Femur (tissue), 1 donor: ENCODE results near the gene SMPD3.

Experiments
- DNase-seq: peaks from one replicate; pipeline ENCODE4 v3.0.0-alpha.2; 2017

Gene SMPD3

DNA sequence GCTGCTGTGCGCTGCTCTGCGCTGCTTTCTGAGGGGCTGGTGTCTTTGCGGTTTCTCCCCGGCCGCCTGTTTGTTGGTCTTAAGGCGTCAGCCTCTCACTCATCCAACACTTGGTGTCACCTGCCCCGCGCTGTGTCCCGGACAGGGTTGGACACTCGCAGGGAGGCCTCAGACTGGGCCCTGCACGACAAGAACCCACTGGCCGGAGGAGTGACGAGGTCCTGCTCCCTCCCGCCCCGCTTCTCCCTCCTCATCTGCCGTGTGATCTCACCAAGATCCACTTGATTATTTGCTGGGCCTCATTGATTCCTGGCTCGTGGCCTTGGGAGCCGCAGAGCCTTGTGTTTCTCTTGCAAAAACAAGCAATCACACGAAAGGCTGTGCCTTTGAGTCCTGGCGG is 80.9 kb downstream of the SMPD3 start:
- no peak for DNase-seq

DNA sequence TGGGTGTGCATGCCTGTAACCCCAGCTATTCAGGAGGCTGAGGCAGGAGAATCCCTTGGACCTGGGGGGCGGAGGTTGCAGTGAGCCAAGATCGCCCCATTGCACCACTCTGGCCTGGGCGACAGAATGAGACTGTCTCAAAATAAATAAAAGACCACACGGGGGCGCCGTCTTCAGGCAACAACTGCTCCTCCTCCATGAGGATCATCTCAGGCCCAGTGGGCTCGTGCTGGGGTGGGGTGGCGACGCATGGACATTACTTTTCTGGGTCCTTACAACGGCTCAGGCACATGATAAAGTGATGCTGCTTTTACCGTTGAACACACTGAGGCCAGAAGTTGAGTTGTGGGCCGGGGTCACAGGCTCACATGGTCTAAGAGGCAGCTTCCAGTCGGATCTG is 81.3 kb downstream of the SMPD3 start:
- no peak for DNase-seq

GRCh38 chr16:68366062-68366461 is 82.2 kb downstream of the SMPD3 start:
- DNase-seq, result no peak

DNA sequence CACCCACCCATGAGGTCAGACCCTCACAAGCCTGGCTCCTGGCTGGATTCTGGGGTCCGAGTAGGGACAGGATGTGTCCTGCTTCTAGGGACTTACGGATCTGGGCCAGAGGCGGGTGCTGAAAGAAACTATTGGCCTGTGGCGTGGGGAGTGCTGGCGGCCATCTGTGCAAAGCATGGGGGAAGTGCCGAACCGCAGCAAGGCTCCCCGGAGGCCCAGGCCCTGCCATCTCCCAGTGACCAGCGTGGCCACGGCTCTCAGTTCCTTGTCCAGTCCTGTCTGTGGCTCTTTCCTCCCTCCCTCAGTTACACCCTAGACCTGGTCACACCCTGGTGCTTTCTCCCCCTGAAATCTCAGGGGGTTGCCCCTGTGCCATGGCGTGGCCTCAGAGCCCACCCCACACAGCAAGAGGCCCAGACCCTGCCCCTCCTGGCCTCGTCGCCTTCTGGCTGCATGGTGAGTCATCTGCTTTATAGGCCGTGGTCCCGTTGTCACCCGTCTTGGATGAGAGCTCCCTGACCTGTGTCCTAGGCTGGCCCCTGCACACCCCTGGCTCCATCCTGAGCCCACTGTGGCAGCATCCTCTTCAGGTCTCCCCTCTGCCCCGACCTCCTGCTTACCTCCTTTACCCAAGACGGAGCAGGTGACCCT is 83.0 kb downstream of the SMPD3 start:
- no peak for DNase-seq

GRCh38 chr16:68364561-68364998 is 83.7 kb downstream of the SMPD3 start:
- DNase-seq, result no peak

GRCh38 chr16:68363658-68364521 is 84.4 kb downstream of the SMPD3 start:
- no peak for DNase-seq

DNA sequence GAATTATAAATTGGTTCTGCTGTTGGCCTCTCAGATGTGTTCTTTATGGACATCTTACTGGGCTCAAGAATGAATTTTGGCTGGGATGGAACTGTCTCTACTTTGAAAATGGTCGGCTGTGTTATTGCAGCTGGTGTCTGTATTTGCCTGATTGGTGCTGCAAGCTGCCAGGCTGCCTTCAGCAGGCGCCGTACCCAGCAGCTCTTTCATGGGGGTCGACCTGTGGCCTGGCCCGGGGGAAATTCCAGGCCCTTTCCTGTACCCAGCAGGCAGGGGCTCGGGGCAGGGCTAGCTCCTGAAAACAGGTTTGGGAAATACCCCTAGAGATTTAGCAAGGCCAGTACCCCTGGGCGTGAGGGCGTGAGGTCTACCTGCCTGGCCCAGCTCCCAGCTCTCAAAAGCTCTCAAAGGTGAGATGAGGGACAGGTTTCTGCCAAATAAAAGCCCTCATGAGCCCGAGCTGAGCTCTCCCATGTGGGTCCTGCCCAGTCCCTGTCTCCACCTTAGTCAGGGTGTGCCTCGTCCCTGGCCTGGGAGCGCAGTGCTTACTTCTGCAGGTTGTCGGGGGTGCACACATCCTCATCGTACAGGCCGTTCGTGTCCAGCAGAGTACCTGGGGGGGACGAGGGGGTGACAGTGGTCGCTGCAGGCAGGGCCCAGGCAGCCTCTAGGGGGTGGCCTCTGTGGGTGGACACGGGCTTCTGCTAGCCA is 85.2 kb downstream of the SMPD3 start:
- DNase-seq, result no peak

GRCh38 chr16:68362262-68362913 is 85.9 kb downstream of the SMPD3 start:
- DNase-seq, result no peak

- no peak for DNase-seq
These were observed 86.8 kb downstream of the SMPD3 start for GRCh38 chr16:68361485-68361884.

DNA sequence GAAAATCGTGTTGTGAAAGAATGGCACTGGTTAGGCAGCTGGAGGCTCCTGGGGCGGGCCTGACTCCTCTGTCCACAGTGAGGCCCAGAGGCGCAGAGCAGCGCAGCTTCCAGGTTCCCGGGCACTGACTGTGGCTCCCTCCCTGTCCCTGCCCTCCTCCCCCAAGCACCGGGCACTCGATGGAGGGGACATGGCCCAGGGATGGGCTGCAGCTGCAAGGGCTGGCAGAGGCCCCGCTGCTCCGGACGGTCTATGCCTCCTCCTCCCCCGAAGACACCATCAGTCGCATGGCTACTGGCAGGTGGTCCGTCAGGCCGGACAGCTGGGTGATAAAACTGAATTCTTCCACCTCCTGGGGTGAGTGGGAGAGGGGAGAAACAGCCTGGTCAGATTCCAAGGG is 87.4 kb downstream of the SMPD3 start:
- no peak for DNase-seq

- no peak for DNase-seq
These were observed 87.8 kb downstream of the SMPD3 start for GRCh38 chr16:68360547-68360946.

DNA sequence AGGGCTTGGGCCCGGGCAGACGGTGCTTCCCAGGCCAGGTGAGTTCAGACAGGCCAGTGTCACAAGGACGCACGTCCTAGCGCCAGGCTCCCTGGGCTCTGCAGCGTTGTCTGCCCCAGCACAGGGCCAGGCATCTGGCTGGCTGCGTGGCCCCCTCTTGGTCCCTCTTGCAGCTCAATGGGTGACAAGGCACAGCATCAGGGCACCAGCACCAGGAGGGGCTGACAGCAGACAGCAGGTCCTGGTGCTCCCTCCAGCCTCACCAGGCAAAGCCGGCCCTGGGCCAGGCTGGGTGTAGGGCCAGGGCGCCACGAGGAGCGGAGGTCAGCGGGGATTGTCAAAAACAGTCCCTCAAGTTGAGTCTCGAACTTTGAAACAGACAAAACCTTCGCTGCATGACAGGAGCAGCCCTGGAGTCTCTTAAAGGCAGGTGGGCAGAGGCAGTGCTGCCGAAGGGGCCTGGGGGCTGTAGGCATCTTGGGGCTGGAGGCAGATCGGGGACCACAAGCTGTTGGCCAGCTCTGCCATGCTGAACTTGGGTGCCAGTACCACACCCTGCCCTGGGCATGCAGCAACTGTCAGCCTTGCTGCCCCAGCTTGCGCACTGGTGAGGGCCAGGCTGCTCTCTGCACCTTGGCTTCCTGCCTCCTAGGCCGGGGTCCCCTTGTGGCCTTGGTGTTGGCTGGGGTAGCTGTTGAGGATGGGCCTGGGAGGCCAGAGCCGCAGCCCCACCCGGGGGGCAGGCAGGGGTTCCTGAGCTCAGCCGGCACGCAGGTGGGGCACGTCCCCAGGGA is 88.7 kb downstream of the SMPD3 start:
- no peak for DNase-seq

DNA sequence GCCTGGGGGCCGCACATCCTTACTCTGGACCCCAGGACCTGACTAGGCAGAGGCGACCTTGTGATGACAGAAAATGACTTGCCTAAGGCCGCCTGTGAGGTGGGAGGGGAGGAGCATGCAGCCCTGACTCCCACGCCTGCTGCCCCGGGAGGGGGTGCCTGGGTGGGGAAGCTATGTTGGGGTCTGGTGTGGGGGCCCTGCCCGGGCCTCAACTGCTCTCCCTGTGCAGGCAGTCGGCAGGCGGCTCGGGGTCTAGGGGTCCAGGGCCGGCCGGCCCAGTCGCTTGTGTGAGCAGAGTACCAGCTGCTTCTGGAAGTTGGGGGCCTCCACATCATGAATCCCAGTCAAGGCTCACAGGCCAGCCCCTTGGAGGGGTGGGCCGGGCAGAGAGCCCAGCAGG is 89.4 kb downstream of the SMPD3 start:
- DNase-seq, result no peak

DNA sequence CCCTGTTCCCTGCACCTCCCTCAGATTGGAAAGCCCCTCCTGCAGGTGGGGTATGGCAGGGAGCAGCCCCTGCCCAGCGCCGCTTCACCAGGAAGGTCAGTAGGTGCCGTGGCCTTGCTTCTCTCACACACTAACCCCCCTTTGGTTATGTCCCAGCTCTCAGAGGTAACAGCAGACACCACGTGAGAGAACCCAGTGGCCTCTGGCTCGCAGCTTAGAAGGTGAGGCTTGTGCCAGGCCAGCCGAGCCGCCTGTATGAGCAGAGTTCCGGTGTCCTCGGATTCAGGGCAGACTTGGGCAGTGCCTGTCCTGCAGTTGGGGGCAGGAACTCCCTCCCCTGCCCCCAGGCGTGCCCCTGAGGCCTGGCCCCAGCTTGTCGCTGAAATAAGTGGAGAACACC is 90.4 kb downstream of the SMPD3 start:
- no peak for DNase-seq

- DNase-seq, result no peak
These were observed 90.8 kb downstream of the SMPD3 start for GRCh38 chr16:68357521-68357922.

GRCh38 chr16:68356919-68357286 is 91.4 kb downstream of the SMPD3 start:
- DNase-seq, result no peak

GRCh38 chr16:68356249-68356918 is 91.9 kb downstream of the SMPD3 start:
- DNase-seq, result peak; percentile 72

DNA sequence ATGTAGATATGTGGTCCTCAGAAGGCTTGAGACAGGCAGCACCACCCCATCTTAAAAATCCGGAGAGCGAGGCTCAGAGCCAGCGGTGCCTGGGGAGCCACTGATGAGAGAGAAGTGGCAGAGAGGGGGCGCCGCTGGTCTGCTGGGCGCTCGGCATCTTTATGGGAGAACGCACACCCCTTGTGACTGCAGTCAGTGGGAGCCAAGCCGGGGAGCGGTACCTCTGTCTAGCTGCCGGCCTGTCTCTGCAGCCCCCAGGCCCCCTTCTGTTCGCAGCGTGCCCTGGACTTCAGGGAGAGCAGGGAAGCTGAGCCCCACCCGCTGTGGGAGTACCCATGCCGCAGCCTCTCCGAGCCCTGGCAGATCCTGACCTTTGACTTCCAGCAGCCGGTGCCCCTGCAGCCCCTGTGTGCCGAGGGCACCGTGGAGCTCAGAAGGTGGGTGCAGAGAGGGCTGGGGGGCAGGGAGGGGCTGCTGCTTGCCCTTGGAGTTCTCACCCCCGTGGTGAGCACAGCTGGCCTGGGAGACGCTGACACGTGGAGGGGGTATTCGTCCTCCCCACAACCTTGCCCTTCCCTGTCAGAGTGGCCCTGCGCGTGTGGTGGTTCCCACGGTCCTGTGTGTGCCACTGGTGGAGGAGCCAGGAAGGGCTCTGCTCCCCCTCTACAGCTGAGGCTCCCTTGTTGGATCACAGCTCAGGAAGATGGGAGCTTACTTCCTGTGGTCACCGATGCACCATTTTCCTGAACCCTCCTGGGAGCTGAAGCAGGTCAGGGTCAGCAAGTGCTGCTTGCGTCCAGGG is 92.7 kb downstream of the SMPD3 start:
- no peak for DNase-seq

DNA sequence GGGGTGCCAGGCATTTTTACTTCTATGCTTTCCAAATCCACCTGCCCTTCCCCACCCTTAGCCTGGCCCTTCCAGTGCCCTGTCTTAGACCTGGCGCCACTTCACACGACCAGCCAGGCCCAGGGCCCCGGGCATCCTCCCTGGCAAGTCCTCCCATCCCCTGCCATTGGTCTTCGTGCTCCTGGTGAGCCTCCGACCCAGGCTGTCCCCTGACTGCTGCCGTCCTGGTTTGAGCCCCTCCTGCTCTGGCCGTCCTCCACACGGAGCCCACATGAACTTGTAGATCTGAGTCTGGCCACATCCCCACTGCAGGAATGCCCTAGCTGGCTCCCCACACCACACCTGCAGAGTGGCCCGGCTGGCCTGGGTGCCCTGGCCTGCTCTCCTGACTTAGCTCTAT is 93.5 kb downstream of the SMPD3 start:
- DNase-seq, result no peak

DNA sequence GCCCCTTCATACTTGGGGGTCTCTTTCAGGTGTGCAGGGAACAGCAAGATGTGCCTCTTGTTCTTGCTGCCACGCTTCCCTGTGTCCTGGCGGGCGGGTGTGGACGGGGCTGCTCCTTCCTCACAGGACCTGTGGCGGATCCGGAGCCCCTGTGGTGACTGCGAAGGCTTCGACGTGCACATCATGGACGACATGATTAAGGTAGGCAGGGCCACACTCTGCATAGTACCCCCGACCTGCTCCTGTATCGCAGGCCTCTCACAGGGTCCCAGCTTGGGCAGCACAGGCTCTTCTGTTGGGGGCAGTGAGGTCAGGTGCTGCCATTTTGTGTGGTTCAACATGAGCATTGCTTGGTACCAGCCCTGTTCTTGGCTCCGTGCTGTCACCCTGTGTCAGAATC is 94.9 kb downstream of the SMPD3 start:
- DNase-seq, result no peak

DNA sequence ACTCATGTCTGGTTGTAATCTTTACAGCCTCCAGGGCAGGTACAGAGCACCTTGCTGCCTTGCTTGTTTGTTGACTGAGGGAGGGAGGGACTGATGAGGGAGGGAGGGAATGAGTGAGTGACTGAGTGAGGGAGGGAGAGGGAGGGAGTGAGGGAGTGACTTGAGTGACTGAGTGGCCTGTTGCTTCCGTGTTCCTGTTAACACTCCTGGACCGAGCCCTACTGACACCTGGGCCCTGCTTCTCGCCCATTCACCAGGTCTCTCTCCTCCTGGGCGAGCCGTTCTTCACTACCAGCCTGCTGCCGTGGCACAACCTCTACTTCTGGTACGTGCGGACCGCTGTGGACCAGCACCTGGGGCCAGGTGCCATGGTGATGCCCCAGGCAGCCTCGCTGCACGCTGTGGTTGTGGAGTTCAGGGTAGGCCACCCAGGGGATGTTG is 96.3 kb downstream of the SMPD3 start:
- DNase-seq, result no peak
